GM18868 (cell line): ENCODE measurements around the gene TNFRSF6B.
"Not testable (repeated sequence)": the region's sequence is repeated elsewhere in the genome, so short reads cannot be mapped to it uniquely, and the experiment has no call there.

ENCODE experiments used
- ATAC-seq: cut with Tn5 transposase; IDR thresholded peaks from one replicate; pipeline ENCODE4 v1.9.1; 2021; ENCODE audit warnings: mild to moderate bottlenecking, moderate library complexity; ENCODE audit not compliant: unreplicated experiment

Gene TNFRSF6B

GRCh38 chr20:63661959-63662812 is 34.3 kb upstream of the TNFRSF6B start:
- no peak for ATAC-seq

GRCh38 chr20:63662813-63663189 is 33.7 kb upstream of the TNFRSF6B start:
- ATAC-seq, result no peak

- ATAC-seq, result no peak
These were observed 33.0 kb upstream of the TNFRSF6B start for GRCh38 chr20:63663332-63664066.

- ATAC-seq, result no peak
These were observed 32.2 kb upstream of the TNFRSF6B start for GRCh38 chr20:63664143-63664851.

GRCh38 chr20:63664861-63665594 is 31.4 kb upstream of the TNFRSF6B start:
- ATAC-seq, result no peak

GRCh38 chr20:63665708-63666107 is 30.7 kb upstream of the TNFRSF6B start:
- no peak for ATAC-seq

- ATAC-seq, result no peak
These were observed 28.6 kb upstream of the TNFRSF6B start for GRCh38 chr20:63667858-63668257.

- no peak for ATAC-seq
These were observed 28.1 kb upstream of the TNFRSF6B start for GRCh38 chr20:63668351-63668750.

- not testable (repeated sequence) for ATAC-seq
These were observed 24.8 kb upstream of the TNFRSF6B start for GRCh38 chr20:63671695-63672094.

GRCh38 chr20:63672666-63673065 is 23.8 kb upstream of the TNFRSF6B start:
- ATAC-seq, result no peak

GRCh38 chr20:63673951-63674350 is 22.5 kb upstream of the TNFRSF6B start:
- ATAC-seq, result no peak

GRCh38 chr20:63675681-63676368 is 20.6 kb upstream of the TNFRSF6B start:
- no peak for ATAC-seq

GRCh38 chr20:63678071-63678470 is 18.4 kb upstream of the TNFRSF6B start:
- no peak for ATAC-seq

GRCh38 chr20:63678667-63679465 is 17.6 kb upstream of the TNFRSF6B start:
- no peak for ATAC-seq

- ATAC-seq, result no peak
These were observed 16.6 kb upstream of the TNFRSF6B start for GRCh38 chr20:63679799-63680305.

GRCh38 chr20:63680427-63680826 is 16.0 kb upstream of the TNFRSF6B start:
- ATAC-seq, result no peak

GRCh38 chr20:63680857-63681608 is 15.4 kb upstream of the TNFRSF6B start:
- ATAC-seq, result no peak

GRCh38 chr20:63681609-63682142 is 14.8 kb upstream of the TNFRSF6B start:
- no peak for ATAC-seq
